ENCODE results near the gene SEC11A. TPM values are rescaled to one million over a fixed set of nuclear protein-coding genes. Genes with fewer than 3 reads are reported as not detected.

SEC11A gene
- 123 TPM for polyA plus RNA-seq (2012; ENCODE audit: low read depth, missing spikeins)

DNA sequence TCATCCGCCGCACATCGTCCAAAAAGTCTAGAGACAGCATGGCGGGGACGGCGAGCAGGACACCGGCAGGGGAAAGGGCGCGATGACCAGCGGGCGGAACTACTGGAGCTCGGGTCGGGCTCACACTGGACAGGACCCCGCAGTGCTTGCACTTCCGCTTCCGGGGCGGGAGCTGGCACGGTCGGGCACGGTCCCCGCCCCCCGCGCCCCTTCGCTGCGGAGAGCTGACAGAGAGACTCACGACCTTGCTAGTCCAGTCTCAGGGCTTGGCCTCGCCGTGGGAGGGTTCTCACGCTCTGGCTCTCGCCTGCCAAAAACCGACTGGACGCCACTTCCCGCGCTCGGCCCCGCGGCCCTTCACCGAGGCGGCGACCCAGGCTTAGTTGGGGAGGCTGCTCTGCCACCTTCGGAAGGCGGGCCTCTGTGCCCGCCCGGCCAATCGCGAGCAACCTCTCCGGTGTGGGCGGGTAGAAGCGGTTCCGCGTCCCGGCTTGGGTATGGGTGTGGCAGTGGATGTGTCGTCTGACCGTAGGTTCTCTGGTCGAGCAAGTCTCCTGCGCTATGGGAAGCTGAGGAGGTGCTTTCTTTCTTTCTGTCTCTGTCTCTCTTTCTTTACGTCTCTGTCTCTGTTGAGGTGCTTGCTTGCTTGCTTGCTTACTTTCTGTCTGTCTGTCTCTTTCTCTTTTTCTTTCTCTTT lies at the start of gene SEC11A:
Gene SEC11A, minus strand, starts transcription at position 104 of the 697 bp plus-strand sequence. Its CDS starts 64 bp downstream, at position 40.
- TF ChIP-seq SPI1 (IDR thresholded peaks at IDR 0.05; ENCODE audit: low read depth, low read length) (peak; percentile 71), POLR2AphosphoS5 (IDR thresholded peaks at IDR 0.05; ENCODE audit: low read depth, low read length) (peak; percentile 89), POU2F2 (IDR thresholded peaks at IDR 0.05; ENCODE audit: low read depth, low read length) (0 out of 2 replicates have a peak, but pooled peaks have one; percentile 15), TAF1 (IDR thresholded peaks at IDR 0.05; ENCODE audit: low read depth, low read length) (peak; percentile 80), PAX5 (IDR thresholded peaks at IDR 0.05; ENCODE audit: insufficient read depth, low read length, severe bottlenecking) (no peak), POLR2A (IDR thresholded peaks at IDR 0.05; ENCODE audit: low read depth, low read length) (peak; percentile 94)
- FAIRE-seq (peak; percentile 99), DNase-seq (ENCODE audit: insufficient read length, low spot score) (peak; percentile 79)

DNA sequence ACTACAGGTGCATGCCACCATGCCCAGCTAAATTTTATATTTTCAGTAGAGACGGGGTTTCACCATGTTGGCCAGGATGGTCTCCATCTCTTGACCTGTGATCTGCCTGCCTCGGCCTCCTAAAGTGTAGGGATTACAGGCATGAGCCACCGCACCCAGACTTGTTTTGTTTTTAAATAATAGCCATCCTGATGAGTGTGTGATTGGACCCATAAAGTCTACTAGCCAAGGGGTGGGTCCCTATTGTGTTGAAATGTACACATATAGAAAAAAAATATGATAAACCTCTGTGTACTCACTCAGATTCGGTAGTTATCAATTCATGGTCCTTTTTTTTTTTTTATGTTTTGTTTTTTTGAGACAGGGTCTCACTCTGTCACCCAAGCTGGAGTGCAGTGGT lies 49.7 kb upstream of the SEC11A start:
- FAIRE-seq, result no peak
- no peak for DNase-seq (ENCODE audit: insufficient read length, low spot score)

DNA sequence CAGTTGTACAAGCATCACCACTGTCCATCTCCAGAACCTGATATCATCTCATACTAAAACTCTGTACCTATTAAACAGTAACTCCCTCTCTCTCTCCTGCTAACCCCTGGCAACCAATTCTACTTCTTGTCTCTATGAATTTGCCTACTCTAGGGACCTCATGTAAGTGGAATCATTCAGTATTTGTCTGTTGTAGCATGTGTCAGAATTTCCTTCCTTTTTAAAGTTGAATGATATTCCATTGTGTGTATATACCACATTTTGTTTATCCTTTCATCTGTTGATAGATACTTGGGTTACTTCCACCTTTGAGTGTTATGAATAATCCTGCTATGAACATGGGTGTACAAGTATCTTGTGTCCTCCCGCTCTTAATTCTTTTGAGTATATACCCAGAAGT lies 49.0 kb upstream of the SEC11A start:
- DNase-seq (ENCODE audit: insufficient read length, low spot score) (no peak), FAIRE-seq (no peak)
- no peak for TF ChIP-seq PAX5 (IDR thresholded peaks at IDR 0.05; ENCODE audit: insufficient read depth, low read length, severe bottlenecking)
- no peak for TF ChIP-seq SPI1 (IDR thresholded peaks at IDR 0.05; ENCODE audit: low read depth, low read length)

More for the DNA sequence above, 49.7 kb upstream of the SEC11A start:
- TF ChIP-seq POLR2A (IDR thresholded peaks at IDR 0.05; ENCODE audit: low read depth, low read length) (no peak), POU2F2 (IDR thresholded peaks at IDR 0.05; ENCODE audit: low read depth, low read length) (no peak), SPI1 (IDR thresholded peaks at IDR 0.05; ENCODE audit: low read depth, low read length) (no peak), POLR2AphosphoS5 (IDR thresholded peaks at IDR 0.05; ENCODE audit: low read depth, low read length) (no peak), TAF1 (IDR thresholded peaks at IDR 0.05; ENCODE audit: low read depth, low read length) (no peak), PAX5 (IDR thresholded peaks at IDR 0.05; ENCODE audit: insufficient read depth, low read length, severe bottlenecking) (no peak)

DNA sequence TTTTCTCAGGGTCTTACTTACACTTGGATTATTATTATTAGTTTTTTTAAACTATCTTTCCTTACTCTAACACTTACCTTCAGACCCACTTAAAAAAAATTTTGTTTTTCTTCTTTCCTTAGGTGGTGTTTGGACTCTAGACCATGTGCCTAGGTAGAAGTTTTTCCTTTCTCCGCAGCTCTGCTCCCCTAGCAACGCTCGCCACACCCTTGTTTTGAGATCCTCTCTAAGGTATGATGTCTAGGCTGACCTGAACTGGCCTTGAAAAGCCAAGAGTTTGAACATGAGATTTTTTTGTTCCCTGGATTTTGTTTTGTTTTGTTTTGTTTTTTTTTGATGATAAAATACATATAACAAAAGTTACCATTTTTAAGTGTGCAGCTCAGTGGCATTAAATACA lies 48.6 kb upstream of the SEC11A start:
- FAIRE-seq, result no peak
- no peak for DNase-seq (ENCODE audit: insufficient read length, low spot score)
- TF ChIP-seq TAF1 (IDR thresholded peaks at IDR 0.05; ENCODE audit: low read depth, low read length) (no peak), POU2F2 (IDR thresholded peaks at IDR 0.05; ENCODE audit: low read depth, low read length) (no peak), POLR2AphosphoS5 (IDR thresholded peaks at IDR 0.05; ENCODE audit: low read depth, low read length) (no peak), POLR2A (IDR thresholded peaks at IDR 0.05; ENCODE audit: low read depth, low read length) (no peak), SPI1 (IDR thresholded peaks at IDR 0.05; ENCODE audit: low read depth, low read length) (no peak), PAX5 (IDR thresholded peaks at IDR 0.05; ENCODE audit: insufficient read depth, low read length, severe bottlenecking) (no peak)

DNA sequence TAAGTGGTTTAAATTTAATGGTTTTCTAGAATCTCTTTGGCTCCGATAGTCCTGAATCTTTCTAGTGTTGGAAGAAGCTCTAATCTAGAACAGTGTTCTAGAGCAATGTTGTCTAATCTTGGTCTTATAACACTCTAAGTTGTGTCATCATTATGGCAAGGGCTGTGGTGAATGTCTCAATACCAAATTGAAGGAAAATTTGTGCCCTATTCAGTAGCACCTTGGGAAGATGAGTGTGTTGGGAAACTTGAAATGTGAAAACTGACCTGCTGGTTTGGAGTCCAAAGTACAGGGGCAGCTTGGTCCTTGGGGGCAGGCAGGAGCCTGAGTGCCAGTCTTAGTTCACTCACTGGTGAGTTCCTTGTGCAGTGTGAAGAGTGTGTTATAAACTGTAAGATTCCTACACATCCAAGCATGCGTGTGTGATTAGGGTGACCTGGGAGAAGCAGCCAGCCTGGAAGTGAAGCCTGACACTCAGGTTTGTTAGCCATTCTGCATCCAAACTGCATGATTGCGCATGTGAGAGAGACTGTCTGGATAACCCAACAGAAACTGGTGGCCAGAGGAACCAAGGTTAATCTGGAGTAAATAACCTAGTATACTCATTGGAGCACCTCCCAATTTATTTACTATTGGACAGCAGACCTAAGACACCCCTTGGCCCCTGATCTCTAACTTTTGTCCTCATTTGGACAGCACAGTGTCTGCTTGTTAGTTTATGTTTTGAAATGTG lies 47.1 kb upstream of the SEC11A start:
- TF ChIP-seq POU2F2 (IDR thresholded peaks at IDR 0.05; ENCODE audit: low read depth, low read length), result no peak
- no peak for TF ChIP-seq PAX5 (IDR thresholded peaks at IDR 0.05; ENCODE audit: insufficient read depth, low read length, severe bottlenecking)
- no peak for TF ChIP-seq POLR2A (IDR thresholded peaks at IDR 0.05; ENCODE audit: low read depth, low read length)
- TF ChIP-seq POLR2AphosphoS5 (IDR thresholded peaks at IDR 0.05; ENCODE audit: low read depth, low read length), result no peak
- TF ChIP-seq TAF1 (IDR thresholded peaks at IDR 0.05; ENCODE audit: low read depth, low read length), result no peak
- TF ChIP-seq SPI1 (IDR thresholded peaks at IDR 0.05; ENCODE audit: low read depth, low read length), result no peak
- FAIRE-seq (no peak), DNase-seq (ENCODE audit: insufficient read length, low spot score) (no peak)

DNA sequence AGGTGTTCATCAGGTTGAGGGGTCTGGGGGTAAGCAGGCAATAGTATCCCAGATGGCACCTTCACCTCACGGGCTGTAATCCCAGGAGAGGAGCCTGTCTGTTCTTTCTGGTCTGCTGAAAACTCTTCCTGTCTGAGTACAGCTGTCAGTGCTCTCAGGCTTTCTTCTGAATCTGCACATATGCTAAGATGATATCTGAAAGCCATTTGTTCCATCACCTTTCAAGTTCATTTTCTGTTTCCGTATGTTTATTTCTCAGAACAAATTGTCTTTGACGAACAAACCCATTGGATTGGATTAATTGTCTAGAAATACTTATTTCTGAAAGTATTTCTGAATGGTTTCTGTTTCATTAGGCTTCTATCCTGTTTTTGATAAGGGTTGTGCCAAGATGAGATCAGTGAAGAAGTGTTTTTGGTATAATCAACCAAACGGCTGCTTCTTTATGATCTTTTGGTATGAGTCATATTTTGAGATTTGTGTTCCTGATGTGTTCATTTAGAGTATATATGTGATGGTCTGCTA lies 45.7 kb upstream of the SEC11A start:
- FAIRE-seq (no peak), DNase-seq (ENCODE audit: insufficient read length, low spot score) (no peak)
- TF ChIP-seq SPI1 (IDR thresholded peaks at IDR 0.05; ENCODE audit: low read depth, low read length) (no peak), TAF1 (IDR thresholded peaks at IDR 0.05; ENCODE audit: low read depth, low read length) (no peak), PAX5 (IDR thresholded peaks at IDR 0.05; ENCODE audit: insufficient read depth, low read length, severe bottlenecking) (no peak), POLR2A (IDR thresholded peaks at IDR 0.05; ENCODE audit: low read depth, low read length) (no peak), POU2F2 (IDR thresholded peaks at IDR 0.05; ENCODE audit: low read depth, low read length) (no peak), POLR2AphosphoS5 (IDR thresholded peaks at IDR 0.05; ENCODE audit: low read depth, low read length) (no peak)

DNA sequence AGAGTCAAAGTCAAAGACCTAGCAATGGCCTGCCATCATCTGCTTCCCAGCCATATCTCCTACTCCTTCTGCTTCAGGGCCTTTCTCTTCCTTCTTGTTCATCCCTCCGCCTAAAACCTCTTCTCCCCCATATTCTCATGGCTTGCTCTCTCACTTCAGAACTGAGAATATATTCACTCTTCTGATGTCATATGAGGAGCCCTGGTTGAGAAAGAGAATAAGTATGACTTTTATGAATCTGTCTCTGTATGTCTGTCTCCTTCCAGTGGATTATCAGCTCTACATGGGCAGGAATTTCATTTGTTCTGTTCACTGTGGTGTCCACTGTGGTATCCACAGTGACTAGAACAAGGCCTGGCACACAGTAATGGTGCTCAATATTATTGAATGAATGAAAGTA lies 44.3 kb upstream of the SEC11A start:
- FAIRE-seq (no peak), DNase-seq (ENCODE audit: insufficient read length, low spot score) (no peak)
- TF ChIP-seq POU2F2 (IDR thresholded peaks at IDR 0.05; ENCODE audit: low read depth, low read length) (no peak), SPI1 (IDR thresholded peaks at IDR 0.05; ENCODE audit: low read depth, low read length) (no peak), POLR2A (IDR thresholded peaks at IDR 0.05; ENCODE audit: low read depth, low read length) (no peak), TAF1 (IDR thresholded peaks at IDR 0.05; ENCODE audit: low read depth, low read length) (no peak), PAX5 (IDR thresholded peaks at IDR 0.05; ENCODE audit: insufficient read depth, low read length, severe bottlenecking) (no peak), POLR2AphosphoS5 (IDR thresholded peaks at IDR 0.05; ENCODE audit: low read depth, low read length) (no peak)

DNA sequence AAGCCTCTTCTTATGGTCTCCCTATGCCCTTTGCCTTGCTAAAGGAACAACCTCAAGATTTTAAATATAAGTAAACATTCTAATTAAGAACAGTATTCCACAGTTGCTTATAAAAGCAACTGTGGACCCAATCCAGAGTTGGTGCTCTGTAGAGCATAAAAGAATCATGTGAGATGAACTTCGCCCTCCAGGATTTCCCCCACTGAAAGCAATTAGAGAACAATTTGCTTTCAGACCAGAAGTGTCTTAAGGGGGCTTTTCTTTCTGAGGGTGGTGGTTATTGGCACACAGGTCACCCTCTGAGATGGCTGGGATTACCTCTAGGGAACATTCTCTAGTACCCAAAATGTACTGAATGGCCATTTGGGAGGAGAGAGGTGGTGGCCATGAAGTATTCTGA lies 43.1 kb upstream of the SEC11A start:
- DNase-seq (ENCODE audit: insufficient read length, low spot score), result no peak
- no peak for FAIRE-seq
- no peak for TF ChIP-seq POLR2AphosphoS5 (IDR thresholded peaks at IDR 0.05; ENCODE audit: low read depth, low read length)
- TF ChIP-seq TAF1 (IDR thresholded peaks at IDR 0.05; ENCODE audit: low read depth, low read length), result no peak
- no peak for TF ChIP-seq PAX5 (IDR thresholded peaks at IDR 0.05; ENCODE audit: insufficient read depth, low read length, severe bottlenecking)
- no peak for TF ChIP-seq SPI1 (IDR thresholded peaks at IDR 0.05; ENCODE audit: low read depth, low read length)
- no peak for TF ChIP-seq POU2F2 (IDR thresholded peaks at IDR 0.05; ENCODE audit: low read depth, low read length)
- TF ChIP-seq POLR2A (IDR thresholded peaks at IDR 0.05; ENCODE audit: low read depth, low read length), result no peak

Measured in GM12891 (cell line).